HG02840 (cell line): ENCODE data around the gene ARHGAP15.

Experiments used
- ATAC-seq: cut with Tn5 transposase; IDR thresholded peaks from one replicate; pipeline ENCODE4 v1.9.1; 2021; ENCODE audit warnings: mild to moderate bottlenecking, moderate library complexity, moderate number of reproducible peaks; ENCODE audit not compliant: unreplicated experiment, low FRiP score

Gene ARHGAP15

DNA sequence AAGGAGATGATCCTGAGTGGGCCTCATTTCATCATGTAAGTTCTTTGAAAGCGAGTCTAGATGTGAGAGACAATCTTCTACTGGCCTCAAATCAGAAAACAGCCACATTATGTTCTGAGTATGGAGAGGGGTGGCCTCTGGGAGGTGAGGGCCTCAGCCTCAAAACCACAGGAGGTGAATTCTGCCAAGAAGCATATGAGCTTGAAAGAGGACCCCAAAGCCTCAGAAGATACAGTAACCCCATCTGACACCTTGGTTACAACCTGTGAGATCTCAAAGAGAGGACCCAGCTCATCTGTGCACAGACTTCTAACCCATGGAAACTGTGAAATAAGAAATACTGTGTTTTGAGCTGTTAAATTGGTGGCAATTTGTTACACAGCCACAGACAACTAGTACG is 200.1 kb downstream of the ARHGAP15 start:
- no peak for ATAC-seq

DNA sequence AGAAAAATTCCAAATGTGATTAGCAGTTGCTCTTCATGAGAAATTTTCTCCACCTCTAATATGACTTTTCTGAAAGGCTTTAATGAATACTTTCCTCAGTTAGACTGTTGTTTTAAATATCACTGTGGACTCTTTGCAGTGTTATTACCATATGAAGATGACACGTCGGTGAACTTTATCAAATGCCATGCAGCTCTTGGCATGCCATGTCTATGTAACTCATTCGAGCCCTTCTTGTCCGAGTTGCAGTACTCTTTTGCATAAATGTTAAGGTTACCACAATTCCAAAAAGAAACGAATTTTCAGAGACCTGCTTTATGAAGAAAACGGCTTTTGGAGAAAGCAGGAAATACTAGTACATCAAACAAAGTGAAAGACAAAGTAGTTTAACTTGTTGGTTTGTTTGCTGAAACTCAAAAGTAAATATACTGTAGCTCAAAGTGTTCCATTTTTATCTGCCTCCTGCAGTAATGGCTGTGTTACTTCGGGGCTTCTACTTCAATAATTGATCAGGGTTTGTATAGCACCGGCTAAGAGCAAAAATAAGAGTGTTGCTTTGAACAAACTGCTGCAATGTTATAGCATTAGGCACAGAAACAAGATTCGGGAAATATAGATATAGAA is 204.1 kb downstream of the ARHGAP15 start:
- ATAC-seq: no peak

DNA sequence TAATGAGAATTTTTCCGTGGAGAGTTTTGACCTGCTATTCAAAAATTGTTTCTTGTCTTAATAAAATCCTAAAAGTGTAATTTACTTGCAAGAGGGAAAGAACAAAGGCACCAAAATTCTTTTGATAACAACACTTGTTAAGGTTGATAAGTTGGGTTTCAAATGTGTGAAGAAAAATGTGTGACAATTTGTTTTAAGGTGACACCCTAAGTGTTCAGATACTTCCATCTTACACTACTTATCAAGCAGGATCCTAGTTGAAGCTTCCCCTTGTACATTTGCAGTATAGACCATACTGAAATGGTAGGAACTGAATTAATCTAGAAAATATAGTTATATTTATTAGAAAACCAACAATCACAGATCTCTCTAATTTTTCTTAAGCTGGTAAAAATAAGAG is 204.6 kb downstream of the ARHGAP15 start:
- no peak for ATAC-seq

DNA sequence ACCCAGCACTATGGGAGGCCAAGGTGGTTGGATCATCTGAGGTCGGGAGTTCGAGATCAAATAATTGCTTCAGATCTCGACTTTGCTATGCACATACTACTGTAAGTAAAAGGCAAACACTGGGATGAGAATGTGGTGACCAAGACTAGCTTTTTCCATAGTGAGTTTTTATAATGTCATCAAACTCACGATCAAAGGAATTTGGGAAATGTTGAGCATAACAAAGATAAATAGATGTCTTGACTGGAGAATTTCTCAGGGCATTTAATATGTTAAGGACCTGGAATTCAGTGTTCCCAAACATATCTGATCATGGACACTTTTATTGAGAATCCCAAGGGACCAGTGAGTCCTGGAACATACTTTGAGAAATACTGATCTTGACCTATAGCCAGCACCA is 205.6 kb downstream of the ARHGAP15 start:
- no peak for ATAC-seq

DNA sequence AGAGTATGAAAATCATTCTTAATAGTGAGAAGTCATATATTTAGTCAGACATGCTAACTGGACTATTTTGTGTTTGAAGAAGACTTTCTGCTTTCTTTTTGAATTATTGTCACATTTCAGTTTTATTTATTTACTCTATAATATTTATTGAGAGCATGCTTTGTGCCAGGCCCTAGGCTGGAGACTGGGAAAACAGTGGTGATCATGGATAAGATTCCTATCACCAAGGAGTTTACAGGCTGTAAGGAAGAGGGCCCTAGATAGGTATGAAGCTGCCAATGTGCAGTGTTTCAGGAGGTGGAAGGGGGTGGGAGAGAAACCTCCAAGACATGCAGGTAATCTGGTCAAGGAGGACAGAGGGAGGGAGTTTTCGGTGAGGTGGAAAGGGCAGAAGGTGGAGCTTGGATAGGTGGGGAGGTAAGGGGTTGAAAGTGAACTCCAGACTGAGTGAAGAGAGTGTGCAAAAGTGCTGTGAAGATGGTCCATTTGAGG is 207.5 kb downstream of the ARHGAP15 start:
- no peak for ATAC-seq

DNA sequence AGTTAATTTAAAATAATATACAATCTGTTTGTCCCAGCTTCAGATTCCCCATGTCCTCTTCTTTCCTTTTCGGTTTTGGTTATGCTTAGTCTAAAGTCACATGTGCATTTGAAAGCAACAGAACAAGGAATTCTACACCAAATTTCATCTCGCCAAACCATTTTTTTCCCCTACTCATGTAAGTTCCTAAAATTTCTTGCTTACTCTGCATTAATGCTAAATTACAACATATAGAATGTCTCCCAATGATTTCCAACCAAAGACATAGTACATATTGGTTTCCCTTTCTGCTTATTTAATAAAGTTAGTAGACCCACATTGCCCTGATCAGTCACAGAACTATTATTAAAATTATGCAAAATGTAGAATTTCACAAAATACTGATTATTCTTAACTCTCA is 212.3 kb downstream of the ARHGAP15 start:
- ATAC-seq: no peak

DNA sequence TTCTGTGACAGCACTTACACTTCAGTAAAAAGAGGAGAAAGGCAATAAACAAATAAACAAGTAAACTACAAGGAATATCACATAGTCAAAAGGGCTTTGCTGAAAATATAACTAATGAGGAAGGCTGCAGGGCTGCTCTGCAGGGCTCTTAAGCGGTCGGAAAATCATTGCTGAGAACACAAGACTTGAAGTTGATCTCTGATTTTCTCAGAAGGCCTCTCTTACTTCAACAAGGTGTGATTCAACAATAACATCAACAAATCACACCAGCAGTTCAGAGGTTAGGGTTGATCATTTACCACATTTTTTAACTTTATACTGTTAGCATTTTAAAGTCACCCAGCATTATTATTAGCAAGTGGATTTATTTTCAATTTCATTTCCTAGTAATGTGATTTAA is 215.6 kb downstream of the ARHGAP15 start:
- no peak for ATAC-seq

DNA sequence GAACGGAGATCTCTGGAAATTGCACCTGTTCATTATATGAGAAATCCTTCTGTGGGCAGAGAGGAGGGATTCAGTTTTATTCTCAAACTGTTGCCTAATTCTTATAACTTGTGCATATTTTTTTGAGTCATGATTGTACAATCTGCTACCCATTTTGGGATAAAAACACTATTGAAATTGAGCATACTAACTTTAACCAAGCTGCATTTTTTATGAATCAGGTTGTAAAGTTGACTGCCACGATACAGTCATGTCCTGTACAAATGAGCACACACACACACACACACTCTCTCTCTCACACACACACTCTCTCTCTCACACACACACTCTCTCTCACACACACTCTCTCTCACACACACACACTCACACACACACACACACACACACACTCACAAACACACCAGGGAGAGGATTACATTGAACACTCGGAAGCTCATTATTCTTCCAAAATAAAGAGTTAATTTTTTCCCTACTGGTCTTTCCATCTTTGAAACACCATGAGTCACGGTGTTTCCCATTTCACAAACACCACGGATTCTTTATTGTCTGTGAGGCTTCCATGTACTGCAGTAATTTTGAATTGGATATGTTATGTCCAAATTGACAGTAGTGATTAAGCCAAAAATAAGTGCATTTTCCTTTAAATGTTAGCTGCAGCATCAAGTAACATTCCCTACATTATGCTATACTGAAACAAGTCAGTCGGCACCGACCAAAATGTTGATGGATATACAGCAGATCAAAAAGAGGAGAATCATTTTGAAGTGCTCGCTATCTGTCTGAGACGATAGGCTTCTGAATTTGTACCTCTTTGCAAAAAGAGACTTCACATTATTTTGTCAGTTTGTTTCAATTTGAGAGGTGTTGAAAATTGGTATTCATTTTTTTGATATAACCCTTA is 216.9 kb downstream of the ARHGAP15 start:
- no peak for ATAC-seq

DNA sequence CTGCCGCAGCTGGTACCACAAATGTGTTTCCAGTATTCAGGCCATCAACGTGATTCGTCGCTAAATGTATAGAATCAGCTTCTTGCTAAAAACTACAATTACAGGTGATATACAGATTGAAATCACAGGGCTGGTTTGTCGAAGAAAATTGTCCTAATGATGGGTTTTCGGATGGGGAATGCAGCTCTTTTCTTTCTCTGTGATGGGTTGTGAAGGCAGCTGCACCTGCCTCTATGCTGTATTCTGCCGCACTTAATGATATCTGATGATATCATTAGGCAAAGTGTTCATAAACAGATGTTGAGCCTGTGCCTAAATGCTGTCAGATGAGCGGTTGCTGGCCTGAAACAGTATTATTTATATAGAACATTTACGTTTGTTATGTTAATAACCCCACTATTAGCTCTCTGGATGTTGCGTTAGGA is 218.1 kb downstream of the ARHGAP15 start:
- ATAC-seq: no peak

DNA sequence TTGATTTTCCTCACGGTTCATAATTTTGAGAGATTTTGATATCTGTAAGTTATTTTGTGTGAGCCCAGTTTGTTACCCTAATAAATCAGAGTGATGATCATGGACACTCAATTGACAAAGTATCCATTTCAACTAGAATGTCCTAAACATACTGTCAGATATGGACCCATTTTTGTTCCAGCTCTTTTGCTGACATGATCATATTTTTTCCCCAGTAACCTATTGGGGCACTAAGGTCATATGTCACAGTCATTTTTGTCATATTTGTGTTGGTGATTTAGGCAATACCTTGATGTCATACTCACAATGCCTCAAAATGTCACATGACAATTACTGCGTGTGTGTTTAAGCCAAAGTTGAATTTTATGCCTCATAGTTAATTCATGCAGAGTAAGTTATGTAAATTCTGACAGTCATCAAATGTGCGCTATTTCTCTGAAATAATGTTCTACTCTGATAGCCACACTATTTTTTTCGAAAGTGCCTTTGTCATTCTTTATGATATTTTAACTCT is 218.7 kb downstream of the ARHGAP15 start:
- ATAC-seq: no peak

DNA sequence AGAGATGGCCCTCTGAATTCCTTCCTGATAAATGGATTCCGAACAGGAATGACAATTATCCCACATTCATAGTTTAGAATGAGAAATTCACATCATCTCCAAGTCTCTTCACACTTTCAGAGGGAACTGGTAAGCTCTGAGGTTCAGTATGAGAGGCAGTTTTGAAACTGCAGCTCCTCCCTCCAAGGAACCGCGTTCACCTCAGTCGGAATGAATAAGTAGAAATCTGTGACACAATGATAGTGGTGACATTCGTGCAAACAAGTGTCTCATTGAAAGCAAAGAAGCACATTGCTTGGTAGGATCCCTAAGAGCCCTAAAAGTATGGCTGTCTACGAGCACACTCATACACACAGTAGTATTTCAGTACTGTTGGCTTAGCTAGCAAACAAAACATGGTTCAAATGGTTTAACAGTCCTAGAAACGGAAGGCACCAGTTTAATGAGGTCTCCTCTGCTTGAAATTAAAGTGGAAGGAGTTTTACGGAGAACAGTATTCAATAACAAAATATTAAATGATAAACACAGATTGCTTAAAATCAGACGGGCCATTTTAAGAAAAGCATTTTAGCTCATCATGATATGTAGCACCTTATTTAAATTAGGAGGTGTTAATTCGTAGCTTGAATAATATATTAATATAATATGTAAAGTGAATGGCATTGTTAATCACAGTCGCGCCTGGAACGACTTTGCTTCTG is 225.0 kb downstream of the ARHGAP15 start:
- ATAC-seq: no peak

DNA sequence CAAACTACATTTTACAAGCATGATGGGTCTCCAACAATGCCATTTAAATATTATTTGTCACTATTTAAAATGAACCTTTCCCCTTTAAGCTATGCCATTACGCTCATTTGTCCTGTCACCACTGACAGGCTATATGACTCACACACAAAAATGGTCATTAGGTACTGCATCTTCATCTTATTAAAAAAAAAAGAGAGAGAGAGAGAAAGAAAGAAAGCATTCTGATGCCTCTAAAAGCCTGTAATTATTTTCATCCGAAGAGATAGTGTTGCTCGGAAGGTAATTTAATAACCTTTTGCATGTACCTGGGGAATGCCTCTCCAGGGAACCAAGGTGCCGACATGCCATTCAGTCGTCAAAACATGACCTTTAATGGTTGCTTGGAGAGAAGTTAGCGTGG is 226.7 kb downstream of the ARHGAP15 start:
- no peak for ATAC-seq

DNA sequence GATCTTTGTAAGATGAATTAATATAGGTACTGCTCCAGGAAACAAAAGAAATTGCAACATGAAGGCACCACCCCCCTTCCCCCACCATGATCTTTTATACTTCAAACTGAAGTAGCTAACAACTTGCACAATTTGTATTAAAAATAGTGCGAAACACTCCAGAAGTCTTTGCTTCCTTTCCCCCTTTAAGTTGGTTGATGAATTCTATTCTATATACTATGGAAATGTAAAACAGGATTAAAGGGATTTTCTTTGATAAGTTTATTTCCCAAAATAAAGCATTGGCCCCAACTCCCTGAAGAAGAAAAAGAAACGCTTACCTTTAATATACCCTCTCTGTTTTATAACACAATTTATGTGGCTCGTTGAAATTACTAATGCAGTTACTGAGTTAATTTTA is 227.1 kb downstream of the ARHGAP15 start:
- no peak for ATAC-seq

DNA sequence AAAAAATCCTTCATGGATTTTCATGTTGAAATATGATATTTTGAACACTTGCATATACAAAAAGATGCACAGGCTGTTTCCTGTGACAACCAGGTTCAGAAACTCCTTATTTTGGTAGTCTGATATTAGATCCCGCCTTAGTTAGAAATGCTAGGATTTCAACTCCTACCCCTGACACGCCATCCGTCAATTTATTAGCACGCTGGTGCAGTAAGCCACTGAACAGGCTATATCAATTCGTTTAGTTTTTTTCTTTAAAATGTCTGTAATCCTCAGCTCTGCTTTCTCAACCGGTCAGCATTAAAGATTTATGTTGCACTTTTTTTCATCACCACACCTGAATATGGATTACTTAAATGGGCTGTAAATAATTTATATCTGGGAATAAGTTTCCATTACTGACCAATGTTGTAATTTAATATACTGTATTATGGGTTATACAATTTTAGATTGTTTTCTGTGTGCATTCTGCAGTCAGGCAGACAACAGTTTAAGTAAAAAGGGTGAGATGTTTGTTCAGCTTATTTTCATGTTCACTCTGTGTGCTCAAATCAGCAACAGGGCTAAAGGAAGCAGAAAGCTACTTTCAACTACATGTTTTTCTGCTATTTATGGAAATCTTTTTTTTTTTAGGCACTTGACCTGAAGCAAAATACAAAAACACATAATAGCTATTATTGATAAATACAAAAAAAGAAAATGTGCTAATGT is 227.7 kb downstream of the ARHGAP15 start:
- ATAC-seq: no peak

DNA sequence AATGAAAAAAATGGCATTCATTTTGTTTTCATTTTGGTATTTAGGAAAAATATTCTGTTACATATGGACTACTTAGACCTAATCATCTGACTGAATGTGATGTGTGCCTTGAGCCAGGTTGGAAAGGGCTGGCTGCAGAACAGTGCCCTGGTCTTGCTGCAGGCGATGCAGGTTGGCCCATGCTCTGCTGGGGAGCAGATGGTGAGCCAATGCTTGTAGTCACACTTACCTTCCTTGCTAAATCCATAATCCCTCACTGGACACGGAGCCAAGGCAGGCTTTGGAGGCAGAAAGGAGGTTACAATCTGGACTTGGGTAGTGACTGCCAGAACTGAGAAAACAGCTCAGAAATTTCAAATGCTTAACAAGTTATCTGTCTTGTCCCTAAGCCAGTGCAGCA is 228.7 kb downstream of the ARHGAP15 start:
- no peak for ATAC-seq

DNA sequence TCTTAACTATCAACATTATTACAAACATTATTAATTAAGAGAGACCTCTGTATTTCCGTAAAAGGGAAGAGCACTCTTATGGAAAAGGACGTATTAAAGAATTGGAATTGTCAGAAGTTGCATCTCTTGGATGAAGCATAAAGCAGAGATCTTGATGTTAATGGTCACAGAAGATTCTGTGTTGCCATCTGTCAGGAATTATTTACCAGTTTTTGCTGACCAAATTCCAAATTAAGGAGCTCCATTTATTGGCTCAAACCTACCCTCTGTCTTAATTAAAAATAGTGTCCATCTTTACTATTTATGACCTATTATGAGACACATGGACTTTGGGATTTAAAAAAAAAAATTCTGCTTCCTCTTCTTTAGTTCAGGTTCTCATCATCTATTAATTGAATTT is 232.1 kb downstream of the ARHGAP15 start:
- no peak for ATAC-seq

DNA sequence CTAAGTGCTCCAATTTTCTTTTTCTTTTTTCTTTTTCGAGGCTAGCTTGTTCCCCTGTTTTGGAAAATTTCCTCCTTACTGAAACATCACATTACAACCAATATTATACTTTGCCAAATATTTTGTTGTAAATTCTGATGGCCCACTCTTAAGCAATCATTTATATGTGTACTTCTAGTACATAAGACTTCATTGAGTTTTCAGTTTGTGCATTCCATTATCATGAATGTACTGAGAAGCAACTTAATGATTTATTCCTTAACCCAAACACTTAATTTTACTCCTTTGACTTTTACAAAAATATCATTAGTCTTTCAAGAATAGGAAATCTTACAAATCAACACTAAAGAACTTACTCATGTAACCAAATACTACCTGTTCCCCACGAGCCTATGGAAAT is 242.4 kb downstream of the ARHGAP15 start:
- ATAC-seq: no peak

DNA sequence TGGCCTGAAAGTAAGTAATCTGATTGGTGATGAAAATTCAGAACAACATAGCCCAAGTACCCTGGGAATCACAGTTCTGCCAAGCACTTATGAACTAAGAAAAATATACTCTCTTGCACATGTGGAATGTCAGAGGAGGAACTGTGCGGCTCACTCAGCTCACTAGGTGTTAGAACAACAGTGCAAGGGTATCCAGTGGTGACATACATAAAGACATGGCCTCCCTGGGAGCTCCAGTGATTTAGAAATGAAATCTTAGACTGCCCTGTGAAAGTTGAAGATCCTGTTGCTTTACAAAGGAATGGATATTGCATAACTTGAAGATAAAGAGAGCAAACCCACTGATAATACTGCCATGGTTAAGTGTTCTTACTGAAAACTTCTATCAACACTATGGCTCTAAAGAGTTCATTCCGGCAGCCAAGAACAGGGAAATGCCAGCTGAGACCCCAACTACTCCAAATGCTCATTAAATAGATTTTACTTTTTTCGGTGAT is 246.2 kb downstream of the ARHGAP15 start:
- no peak for ATAC-seq

DNA sequence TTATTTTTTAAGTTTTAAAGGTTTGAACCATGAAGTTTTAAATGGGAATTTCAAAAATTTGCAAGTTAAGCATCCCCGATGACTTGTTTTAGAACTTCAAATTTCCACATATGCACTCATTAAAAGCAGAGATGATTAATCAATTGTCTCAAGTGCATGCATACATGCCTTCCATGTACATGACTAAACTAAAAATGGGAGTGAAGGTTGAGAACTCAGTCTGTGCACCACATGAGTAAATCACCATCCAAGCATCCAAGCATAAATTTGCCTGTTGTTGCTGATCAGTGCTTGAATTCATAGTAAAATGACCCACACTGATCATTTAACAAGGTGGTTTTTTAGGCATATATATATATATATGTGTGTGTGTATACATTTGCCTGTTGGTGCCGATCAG is 249.8 kb downstream of the ARHGAP15 start:
- no peak for ATAC-seq

DNA sequence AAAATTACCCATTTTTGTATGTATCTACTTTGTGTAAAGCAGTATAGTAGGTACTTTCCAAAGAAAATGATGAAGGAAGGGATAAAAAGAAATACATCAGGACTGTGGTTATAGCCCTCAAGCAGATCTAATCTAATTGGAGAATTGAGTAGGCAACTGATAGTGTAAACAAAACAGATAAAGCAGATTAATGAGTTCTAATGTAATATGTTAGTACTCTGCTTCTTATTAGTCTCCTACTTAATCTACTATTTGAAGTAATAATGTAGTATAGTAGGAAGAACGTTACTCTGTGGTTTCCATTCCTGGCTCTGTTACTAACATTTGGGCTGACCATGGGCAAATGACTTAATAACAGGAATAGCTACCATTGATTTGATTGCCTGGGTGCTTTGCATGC is 250.7 kb downstream of the ARHGAP15 start:
- no peak for ATAC-seq
